NCI-H2227 treated with DMSO at 0.1 percent for 48 hours (cell line): ENCODE measurements around the gene KLF9.
"Not testable (repeated sequence)": the region's sequence is repeated elsewhere in the genome, so short reads cannot be mapped to it uniquely, and the experiment has no call there.

ENCODE experiments used
- DNase-seq: peaks from one replicate; lab custom pipeline; 2025; lab: John Stamatoyannopoulos, UW

Gene KLF9

DNA sequence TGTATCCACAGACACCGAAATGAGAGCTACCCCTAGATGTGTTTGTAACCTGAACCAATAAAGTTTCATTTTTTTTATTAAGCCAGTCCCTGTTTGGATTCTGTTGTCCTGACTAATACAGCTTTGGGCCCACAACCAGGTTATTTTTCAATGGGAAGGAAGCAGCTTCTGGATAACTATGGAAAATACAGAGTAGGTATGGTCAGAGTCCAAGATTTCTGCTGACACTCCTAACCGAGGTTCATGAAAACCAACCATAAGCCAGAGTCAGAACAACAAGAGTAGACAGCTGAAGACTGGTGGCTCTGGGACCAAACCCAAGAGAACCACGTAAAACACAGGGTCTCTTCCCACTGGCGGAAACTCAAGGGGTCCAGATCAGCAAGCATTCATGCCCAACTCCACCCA is 10.8 kb downstream of the KLF9 start:
- no peak for DNase-seq

DNA sequence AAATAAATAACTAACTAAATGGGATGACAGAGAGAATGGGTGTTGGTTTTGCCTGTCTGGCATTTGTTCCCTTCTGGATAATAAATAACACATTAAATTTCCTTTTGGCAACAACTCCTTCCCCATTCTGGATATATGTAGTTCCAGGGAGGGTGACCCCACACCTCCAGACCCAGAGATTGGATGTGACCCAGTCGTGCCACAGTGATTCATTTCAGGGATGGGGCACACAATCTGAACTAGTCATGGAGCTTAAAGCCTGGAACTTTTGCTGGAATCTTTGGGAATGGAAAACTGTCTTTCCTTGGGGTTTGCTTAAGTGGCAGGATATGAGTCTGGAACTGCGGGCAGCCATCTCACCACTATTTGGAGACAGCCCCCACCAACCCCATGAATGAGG is 11.3 kb downstream of the KLF9 start:
- DNase-seq, result no peak

DNA sequence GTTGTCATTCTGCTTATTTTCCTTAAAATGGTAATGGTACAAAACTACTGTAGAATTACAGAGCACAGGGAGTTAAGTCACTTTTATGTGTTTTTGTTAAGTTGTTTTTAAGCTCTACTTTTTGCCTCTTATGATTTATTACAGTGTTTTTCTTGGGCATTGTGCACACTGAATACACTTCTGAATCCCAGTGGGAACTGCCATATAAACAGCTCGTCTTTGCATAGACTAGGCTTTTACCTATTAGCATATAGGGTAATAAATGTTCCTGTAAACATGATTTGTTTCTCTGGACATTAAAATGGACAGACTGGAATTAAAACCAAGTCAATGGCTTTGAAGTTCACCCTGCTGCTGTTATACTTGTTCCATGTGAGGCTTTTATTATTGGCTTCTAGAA is 12.2 kb downstream of the KLF9 start:
- no peak for DNase-seq

DNA sequence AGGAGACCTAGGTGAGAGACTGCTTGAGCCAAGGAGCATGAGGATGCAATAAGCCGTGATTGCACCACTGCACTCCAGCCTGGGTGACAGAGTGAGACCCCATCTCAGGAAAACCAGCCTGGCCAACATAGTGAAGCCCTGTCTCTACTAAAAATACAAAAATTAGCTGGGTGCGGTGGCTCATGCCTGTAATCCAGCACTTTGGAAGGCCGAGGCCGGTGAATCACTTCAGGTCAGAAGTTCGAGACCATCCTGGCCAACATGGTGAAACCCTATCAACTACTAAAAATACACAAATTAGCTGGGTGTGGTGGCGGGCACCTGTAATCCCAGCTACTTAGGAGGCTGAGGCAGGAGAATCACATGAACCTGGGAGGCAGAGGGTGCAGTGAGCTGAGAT is 13.2 kb downstream of the KLF9 start:
- not testable (repeated sequence) for DNase-seq

DNA sequence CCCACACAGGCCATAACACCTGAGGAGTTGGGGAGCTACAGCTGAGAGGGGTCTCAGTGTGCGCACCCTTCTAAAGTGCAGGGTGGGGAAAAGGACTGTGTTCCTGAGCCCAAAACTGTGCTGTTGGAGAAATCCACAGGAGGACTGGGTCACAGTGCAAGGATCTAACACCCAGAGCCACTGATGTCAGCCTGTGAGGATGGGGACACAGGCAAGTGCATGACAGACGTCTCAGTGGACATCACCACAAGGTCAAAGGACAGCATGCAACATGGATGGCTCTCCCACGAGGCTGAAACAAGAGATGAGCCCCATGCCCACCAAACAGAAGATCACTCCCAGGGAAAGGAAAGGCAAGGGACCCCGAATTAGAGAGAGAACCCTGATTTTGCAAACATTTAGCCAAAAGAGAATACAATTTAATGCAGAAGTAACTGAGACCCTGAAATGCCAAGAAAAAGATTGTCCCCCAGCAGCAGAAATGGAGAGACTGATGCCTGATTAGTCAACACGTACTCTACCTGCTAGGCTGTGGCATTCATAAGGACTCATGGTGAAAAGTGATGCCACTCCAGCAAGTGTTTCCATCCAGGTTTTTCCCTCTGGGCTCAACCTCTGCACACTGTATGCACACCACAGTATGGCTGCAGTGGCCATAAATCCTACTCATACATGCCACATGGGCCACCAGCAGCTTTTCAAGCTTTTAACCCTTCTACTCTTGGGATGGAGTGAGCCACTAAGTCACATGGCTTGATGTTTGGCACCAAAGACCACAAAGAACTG is 14.2 kb downstream of the KLF9 start:
- no peak for DNase-seq

DNA sequence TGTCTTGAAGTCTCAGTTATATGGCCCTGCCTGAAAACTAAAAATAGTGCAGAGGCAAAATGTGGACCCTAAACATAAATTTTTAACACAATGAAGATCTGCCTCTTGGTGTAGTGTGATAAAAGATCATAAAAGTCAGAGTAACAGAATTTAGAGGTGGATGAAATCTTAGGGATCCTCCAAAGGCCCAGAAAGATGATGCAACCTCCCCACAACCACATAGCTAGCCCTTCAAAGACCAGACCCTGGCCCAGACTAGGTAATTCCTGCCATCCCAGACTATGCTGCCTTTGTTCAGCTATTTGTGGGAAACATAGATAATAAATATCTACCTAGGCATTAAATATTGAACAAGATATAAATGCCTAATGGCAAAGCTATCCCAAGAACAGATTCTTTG is 15.3 kb downstream of the KLF9 start:
- no peak for DNase-seq

DNA sequence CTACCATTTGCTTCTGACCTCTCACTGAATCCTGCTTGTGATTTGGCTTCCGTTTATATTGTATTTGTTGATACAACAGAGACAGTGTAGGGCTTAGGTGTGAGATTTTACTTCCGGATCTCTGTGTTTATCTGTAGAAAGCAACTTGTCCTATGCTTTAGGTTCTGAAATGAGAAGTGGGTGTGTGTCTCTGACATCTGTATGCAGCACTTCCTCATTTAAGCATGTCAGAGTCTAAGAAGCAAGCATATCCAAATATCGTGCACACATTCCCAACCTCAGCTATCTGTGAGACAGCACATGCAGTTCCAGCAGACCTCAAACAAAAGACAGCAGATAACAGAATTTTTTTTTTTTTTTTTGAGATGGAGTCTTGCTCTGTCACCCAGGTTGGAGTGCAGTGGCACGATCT is 16.3 kb downstream of the KLF9 start:
- no peak for DNase-seq

DNA sequence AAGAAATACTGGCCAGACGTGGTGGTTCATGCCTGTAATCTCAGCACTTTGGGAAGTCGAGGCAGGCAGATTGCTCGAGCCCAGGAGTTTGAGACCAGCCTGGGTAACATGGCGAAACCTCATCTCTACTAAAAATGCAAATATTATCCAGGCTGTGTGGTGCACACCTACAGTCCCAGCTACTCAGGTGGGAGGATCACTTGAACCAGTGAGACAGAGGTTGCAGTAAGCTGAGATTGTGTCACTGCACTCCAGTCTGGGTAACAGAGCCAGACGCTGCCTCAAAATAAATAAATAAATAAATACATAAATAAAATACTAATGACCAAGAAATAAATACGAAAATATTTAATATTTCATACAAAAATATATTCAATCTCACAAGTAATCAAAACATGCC is 18.8 kb downstream of the KLF9 start:
- DNase-seq, result no peak

DNA sequence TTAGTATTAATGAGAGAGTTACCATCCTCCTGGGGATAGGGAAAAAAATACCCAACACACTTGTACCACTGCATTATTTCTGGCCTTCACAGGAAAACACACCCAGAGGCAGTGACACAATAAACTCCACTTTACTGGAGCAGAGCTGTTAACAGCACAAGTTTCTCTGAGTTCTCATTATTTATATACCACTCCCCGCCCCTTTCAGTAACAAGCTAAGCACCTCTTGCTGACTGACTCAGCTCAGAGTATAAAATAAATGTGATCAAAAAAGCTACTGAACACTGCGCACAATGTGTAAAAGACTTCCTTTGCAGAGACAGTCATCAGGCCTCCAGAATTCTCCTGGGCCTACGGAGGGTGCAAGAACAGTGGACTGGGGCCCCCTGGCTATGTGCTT is 21.6 kb downstream of the KLF9 start:
- DNase-seq, result peak; percentile 26

DNA sequence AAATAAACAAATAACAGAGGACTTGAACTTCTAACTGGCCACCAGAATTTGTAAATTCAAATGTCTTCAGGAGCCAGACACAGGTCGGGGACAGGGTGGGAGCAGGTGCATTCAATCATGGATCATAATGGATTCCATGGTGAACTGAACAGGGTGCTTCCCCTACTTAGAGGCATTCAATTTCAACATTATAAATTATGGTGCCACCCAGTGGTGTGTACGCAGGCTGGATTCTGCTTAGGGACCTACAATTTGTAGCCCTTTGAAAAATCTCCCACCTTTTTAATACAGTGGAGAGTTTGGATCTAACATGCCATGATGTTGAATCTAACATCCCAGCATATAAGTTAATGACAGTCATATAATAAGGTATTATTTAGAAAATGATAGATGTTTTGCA is 22.3 kb downstream of the KLF9 start:
- DNase-seq, result peak; percentile 40

DNA sequence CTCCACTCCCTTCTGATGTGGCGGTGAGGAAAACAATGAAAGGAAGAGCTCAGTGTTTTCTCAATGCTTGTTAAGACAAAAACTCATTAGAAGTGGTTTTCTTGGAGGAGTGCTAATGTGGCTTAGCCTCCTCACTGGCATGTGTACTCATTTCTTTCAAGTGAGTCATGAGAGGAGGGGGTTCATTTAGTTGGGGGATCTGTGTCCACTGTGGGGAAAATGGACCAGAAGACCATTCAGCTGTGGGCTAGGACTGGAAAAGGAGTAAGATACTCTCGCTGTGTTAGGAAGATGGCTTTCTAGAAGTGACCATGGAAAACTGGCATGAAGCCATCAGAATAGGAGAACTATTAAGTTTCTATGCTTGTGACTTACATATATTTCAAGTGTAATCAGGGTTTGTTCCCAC is 23.5 kb downstream of the KLF9 start:
- no peak for DNase-seq

DNA sequence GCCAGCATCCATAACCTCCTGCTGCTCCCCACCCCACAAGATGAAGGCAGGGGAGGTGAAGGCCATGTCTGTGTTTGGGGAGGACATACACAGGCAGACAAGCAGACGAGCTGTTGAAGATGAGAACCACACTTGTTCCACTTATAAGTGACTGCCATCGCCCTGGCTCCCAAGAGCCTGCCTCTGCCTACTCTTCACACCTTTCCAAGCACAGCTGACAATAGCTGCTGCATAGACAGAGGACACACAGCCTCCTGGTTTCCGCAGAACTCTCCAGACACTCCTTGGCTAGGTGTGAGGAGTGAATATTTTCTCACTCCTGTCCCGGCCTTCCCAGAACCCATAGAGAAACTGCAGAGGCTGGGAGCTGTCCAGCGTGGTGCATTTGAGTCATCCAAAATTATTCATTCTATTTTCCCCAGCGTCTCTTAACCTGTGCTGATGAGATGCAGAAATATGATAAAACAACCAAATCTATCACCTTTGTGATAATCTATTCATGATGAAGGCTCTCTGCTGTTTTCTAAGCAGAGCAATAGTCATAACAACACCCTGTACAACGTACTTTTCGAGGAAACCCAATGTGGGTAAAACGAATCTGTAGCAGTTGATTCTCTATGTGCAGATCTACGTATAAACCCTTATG is 24.7 kb downstream of the KLF9 start:
- no peak for DNase-seq

DNA sequence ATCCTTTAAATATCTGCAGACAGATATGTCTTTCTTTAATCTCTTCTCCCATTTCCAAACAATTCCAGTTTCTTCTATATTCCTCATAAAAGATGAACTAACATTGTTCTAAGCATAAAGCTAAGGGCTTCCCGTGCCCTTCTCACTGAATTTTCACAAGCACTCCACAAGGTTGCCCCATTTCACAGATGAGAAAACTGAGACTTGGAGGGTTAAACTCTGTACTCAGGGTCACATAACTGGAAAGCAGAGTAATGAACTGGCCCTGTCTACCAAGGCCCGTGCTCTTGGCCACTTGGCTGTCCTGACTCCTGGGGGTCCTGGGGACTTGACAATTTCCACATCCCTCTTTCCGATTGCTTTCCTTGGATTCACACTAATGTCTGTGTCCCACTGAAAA is 25.3 kb downstream of the KLF9 start:
- DNase-seq, result no peak

DNA sequence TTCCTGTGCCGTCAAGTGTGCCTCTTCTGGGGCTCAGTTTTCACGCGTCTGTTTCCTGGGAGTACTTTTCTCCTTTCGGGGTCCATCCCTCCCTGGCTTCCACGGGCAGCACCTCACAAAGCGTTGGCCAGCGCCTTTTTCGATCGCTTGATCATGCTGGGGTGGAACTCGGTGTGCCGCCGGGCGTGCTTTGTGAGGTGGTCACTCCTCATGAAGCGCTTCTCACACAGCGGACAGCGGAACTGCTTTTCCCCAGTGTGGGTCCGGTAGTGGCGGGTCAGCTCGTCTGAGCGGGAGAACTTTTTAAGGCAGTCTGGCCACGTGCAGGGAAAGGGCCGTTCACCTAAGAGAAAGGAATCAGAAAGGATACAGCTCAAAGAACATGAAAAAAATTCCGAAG is 26.8 kb downstream of the KLF9 start:
- DNase-seq, result no peak

DNA sequence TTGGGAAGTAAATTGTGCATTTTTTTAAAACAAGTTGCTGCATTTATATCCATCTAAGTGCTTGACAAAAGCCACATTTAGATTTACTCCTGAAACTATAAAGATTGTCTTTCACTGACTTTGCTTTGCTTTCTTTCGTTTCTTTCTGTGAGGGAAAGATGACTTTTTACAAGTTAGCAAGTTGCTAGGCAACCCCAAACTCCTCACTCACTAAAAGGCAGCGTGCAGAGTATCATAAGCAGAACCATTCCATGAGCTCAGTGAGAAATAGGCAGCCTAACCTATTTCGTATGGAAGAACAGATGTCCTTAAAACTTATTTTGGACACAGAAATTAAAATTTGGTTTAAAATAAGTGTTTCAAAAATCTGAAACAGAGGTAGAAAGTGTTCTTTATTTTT is 29.0 kb downstream of the KLF9 start:
- no peak for DNase-seq

DNA sequence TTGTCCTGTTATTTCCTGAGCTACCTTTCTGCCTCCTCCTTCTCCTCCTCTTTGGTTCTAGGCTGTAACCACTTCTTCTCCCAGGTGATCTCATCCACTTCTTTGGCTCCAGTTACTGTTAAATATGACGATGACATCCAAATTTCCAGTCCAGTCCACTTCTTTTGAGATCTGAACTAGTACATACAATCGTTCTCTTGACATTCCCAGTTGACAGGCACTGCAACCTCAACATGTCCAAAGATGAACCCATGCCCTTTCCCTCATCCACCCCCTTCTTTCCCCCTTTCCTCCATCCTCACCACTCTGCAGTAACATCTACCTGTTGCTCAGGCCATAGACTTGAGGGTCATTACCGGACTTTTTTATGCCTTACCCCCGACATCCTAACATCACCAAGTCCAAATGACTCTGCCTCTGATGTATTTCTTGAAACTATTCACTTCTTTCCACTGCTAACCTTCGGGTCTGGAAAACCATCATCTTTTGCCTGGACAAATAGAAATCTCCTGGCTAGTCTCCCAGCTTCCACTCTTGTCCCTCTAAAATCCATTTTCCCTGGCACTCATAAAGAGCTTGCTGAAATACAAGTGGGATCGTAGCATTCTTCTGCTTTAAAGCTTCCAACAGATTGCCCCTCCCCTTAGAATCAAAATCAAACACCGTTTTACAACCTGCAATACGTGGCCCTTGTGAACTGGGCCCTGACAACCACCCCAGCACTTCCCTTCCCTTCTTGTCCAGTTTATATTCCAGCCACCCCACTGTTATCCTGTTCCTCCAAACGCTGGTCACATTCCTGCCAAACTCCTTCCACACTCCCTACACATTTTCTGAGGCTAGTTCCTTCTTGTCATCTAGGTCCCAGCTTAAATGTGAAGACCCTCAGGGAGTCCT is 31.5 kb downstream of the KLF9 start:
- DNase-seq, result no peak

DNA sequence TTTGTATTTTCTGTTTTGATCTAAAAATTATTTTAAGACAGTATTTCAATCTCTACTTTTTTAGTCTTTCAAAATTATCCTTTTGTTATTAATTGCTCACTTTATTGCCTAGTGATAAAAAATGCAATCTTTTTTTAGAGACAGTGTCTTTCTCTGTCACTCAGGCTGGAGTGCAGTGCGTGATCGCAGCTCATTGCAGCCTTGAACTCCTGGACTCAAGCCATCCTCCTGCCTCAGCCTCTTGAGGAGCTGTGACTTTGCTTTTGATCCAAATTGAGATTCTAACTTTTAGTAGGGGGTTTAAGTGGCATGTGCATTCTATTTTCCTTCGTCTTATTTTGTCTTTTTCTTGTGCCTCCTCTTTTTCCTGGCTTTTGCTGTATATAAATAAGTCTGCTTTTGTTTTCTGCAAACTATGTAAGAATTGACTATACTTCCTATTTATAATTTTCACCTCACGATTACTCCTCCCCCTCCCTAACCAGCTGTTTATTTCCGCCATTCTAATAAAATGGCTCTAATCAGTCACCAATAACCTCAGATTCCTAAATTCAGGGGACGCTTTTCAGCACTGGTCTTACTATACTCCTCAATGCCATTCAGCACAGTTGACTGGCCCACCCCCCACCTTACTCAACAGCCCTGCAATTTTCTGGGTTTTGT is 32.3 kb downstream of the KLF9 start:
- no peak for DNase-seq

DNA sequence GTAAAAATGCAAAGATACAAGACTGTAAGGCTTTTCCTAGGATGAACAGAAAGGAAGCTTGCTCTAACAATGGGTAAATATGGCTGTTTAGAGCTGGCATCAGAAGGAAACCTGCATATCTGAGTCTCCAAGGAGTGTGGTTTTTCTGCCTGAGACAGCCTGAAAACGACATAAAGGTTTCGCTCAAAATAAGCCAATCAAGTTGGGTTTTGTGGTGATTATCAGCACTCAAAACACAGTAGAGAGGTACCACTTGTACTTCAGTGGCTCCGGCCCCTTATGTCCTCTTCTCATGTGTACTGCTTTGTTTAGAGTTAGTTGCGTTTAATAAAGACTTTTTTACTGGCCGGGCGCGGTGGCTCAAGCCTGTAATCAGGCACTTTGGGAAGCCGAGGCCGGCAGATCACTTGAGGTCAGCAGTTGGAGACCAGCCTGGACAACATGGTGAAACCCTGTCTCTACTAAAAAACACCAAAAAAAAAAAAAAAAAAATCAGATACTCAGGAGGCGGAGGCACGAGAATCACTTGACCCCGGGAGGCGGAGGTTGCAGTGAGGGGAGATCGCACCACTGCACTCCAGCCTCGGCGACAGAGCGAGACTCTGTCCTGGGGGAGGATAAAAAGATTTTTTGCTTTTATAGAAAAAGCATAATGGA is 39.4 kb downstream of the KLF9 start:
- peak; percentile 3 for DNase-seq

DNA sequence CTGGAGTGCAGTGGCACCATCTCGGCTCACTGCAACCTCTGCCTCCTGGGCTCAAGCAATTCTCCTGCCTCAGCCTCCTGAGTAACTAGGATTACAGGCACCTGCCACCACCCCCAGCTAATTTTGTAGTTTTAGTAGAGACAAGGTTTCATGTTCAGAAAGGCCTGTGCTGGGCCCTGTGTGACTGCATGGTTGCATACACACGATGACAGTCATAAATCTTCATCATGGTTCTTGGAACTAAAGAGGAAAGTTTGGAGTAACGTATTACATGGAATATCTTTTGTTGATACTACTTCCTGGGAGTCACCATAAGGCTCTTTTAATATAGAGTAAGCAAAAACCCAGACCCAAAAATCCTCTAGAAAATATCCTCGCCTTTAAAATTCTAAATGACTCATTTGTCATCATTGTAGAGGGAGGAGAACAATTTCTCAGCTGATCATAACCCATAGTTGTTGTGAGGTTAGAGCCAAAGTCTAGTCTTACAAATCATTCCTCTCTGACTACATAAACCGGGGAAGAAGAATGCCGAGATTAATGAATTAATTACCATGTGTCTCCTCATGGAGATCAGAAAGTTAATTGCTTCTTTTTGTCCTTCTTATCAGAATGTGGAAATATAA is 47.0 kb downstream of the KLF9 start:
- no peak for DNase-seq

DNA sequence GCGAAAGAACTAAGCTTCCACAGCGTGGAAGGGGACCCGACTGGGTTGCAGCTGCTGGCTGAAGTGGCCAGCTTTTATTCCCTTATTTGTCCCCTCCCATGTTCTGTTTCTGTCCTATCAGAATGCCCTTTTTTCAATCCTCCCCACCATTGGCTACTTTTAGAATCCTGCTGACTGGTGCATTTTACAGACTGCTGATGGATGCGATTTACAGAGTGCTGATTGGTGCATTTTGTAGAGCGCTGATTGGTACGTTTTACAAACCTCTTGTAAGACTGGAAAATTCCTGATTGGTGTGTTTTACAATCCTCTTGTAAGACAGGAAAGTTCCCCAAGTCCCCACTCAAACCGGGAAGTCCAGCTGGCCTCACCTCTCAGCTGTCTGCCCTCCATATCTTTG is 50.7 kb downstream of the KLF9 start:
- no peak for DNase-seq

DNA sequence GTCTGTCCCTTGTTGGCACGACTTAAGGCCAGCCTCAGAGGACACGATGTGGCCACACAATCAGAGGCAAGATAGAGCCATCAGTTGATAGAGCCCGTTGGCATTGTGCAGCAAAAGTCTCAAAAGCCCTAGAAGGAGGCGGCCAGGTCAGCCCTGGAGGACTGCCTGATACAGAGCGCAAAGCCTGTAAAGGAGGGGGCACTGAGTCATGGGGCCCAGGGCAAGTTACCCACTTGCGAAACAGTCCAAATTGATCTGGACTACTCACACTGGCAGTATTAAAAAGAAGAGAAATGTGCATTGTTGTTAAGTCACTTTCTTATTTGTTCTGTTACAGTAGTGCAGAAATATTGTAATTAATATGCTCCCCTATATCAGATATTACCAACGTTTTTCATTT is 51.5 kb downstream of the KLF9 start:
- no peak for DNase-seq
